Stimulated activated CD4-positive, alpha-beta T cell treated with anti-CD3 and anti-CD28 coated beads, Interleukin-15, amount 100 ng/mL, for 24 hours (primary cell): Measurements from ENCODE around the gene ZNF226.
A peak's percentile ranks its signal among the peaks of the same experiment; 100 is the strongest.
"Not testable (repeated sequence)": the region's sequence is repeated elsewhere in the genome, so short reads cannot be mapped to it uniquely, and the experiment has no call there.

ENCODE experiments used
- DNase-seq: peaks from one replicate; pipeline ENCODE4 v3.0.0-alpha.2; 2020

The ZNF226 gene

DNA sequence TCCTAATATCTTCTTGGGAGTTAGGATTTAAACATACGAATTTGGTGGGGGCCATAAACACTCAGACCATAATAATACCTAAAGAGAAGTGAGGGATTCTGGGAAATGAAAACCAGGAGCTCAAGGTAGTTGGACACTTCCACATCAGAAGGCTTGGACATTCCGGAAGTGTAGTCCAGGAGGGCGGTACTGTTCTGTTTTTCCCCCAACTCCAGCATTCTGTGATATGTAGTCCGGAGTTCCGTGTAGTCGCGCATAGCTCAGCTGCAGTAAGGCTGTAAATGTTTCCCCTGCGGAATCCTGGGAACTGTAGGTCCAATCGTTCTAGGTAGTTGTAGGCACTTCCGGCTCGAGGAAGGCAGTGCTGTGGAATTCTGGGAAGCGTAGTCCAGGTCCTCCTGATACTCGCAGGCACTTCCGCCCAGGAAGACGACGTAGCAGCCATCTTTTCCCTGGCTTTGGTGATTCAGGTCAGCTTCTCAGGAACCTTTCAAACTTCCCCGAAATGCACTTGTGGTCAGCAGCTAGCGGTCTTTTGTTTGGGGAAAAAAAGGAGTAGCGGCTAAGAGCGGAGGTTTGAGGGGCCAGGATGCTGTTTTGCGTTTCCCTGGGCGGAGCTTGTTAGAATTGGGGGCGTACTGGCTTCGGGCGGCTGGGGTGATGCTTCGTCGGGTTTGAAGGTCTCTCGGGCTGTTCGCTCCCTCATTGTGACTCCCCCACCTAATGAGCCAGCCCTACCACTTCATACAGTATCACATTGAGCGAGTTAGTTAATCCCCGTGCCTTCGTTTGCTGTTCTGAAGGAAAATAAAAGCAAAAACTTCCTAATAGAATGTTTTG lies at the start of gene ZNF226:
ZNF226 (plus strand) TSS at position 428 of the 840 bp plus-strand sequence. CDS start 4,981 bp downstream, outside the sequence.
- DNase-seq, result peak; percentile 84

DNA sequence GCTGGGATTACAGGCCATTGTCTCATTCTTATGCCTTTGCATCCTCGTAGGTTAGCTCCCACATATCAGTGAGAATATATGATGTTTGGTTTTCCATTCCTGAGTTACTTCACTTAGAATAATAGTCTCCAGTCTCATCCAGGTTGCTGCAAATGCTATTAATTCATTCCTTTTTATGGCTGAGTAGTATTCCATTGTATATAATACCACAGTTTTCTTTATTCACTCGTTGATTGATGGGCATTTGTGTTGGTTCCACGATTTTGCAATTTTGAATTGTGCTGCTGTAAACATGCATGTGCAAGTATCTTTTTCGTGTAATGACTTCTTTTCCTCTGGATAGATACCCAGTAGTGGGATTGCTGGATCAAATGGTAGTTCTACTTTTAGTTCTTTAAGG lies 43.7 kb upstream of the ZNF226 start:
- DNase-seq, result not testable (repeated sequence)

GRCh38 chr19:44131955-44132354 lies 32.9 kb upstream of the ZNF226 start:
- DNase-seq, result no peak

GRCh38 chr19:44141191-44142058 lies 23.5 kb upstream of the ZNF226 start, which contains the start of gene ZNF234:
Gene ZNF234 (plus strand): TSS chr19:44141554. CDS start chr19:44144633, 3,079 bp downstream.
- peak; percentile 81 for DNase-seq

DNA sequence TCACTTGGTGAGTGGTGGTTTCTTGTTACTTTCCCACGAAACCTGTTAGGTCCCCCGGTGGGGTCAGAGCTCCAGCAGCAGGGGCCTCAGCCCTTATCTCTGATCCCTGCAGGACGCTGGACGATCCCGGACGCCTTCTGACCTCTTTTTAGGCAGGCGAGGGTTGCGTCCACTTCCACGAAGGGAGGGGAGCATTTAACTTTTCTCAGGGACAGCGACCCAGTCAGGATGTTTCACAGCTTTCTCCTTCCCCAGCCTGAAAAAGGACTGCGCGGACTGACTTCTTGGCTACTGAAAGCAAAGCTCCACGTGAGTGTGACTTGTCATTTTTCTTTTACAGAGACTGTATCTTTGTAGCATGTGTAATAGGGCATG lies 22.9 kb upstream of the ZNF226 start:
- DNase-seq, result no peak

- DNase-seq, result no peak
Measured at GRCh38 chr19:44149776-44150175, 15.1 kb upstream of the ZNF226 start.

- no peak for DNase-seq
Measured at GRCh38 chr19:44151491-44151890, 13.4 kb upstream of the ZNF226 start.

GRCh38 chr19:44156475-44156874 lies 8.4 kb upstream of the ZNF226 start:
- no peak for DNase-seq

- no peak for DNase-seq
Measured at GRCh38 chr19:44163789-44164188, 1.1 kb upstream of the ZNF226 start.

DNA sequence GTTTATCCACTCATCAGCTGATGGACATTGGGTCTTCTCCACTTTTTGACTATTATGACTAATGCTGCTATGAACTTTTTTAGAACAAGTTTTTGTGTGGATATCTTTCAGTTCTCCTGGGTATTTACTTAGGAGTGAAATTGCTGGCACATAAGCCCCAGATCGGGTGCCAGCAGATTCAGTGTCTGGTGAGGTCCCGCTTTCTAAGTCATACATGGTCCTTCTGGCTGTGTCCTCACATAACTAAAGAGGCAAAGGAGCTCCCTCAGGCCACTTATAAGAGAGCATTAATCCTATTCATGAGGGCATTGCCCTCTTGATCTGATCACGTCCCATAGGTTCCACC lies 600 bp upstream of the ZNF226 start:
- DNase-seq, result no peak

DNA sequence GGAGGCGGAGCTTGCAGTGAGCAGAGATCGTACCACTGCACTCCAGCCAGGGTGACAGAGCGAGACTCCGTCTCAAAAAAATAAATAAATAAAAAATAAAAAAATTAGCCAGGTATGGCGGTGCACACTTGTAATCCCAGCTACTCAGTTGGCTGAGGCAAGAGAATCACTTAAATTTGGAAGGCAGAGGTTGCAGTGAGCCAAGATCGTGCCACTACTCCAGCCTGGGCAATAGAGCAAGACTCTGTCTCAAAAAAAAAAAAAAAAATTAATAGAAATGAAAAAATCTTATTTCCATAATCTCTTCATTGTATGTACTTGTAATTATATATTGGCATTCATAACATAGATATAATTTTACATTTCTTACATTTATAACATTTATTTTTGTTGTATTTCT lies 5.8 kb downstream of the ZNF226 start:
- not testable (repeated sequence) for DNase-seq

DNA sequence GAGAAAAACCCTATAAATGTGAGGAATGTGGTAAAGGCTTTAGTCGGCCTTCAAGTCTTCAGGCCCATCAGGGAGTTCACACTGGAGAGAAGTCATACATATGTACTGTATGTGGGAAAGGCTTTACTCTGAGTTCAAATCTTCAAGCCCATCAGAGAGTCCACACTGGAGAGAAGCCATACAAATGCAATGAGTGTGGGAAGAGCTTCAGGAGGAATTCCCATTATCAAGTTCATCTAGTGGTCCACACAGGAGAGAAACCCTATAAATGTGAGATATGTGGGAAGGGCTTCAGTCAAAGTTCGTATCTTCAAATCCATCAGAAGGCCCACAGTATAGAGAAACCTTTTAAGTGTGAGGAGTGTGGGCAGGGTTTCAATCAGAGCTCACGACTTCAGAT lies 11.7 kb downstream of the ZNF226 start:
- DNase-seq, result no peak

DNA sequence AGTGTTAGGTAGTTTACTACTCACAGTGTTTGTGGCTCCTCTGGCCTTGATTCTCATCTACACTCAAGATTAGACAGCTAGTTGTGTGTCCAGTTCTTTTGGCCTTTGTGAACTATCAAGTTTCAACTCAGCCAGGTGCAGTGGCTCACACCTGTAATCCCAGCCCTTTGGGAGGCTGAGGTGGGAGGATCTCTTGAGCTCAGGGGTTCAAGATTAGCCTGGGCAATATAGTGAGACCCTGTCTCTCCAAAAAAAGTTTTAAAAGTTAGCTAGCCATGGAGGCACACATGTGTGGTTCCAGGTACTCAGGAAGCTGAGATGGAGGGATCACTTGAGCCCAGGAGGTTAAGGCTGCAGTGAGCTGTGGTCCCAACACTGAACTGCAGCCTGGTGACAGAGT lies 16.1 kb downstream of the ZNF226 start:
- no peak for DNase-seq

DNA sequence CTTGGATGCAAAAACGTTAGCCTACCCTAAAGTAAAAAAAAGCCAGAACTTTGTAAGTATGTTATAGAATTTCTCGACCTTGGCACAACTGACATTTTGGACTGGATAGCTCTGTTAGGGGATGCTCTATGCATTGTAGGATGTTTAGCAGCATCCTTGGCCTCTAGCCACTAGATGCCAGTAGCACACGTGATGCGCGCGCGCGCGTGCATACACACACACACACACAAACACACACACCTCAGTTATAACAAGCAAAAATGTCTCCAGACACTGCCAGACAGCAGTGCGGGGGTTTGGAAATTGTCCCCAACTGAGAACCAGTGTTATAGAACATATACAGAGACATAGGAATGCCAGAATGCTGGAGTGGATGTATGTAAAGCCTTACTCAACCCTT lies 17.2 kb downstream of the ZNF226 start:
- DNase-seq, result no peak

- no peak for DNase-seq
Measured at GRCh38 chr19:44190020-44190419, 25.1 kb downstream of the ZNF226 start.

GRCh38 chr19:44192127-44192526 lies 27.2 kb downstream of the ZNF226 start:
- DNase-seq, result no peak

DNA sequence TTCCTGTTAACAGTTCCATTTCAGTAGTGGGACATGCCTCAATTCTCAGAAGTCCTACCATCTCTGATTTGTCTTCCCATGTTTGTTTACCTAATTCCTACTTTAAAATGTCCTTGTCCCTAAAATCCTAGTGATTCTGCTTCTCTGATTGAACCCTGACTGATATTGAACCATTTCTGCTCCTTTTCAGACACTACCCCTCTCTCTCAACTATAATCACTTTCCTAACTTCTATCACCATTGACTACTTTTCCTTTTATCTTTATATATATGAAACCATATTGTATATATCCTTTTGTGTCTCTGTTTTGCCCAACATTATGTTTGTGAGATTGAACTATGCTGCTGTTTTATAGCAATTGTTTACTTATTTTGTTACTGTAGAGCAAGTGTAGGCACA lies 31.9 kb downstream of the ZNF226 start:
- DNase-seq, result no peak

GRCh38 chr19:44202470-44202869 lies 37.6 kb downstream of the ZNF226 start:
- DNase-seq, result no peak

DNA sequence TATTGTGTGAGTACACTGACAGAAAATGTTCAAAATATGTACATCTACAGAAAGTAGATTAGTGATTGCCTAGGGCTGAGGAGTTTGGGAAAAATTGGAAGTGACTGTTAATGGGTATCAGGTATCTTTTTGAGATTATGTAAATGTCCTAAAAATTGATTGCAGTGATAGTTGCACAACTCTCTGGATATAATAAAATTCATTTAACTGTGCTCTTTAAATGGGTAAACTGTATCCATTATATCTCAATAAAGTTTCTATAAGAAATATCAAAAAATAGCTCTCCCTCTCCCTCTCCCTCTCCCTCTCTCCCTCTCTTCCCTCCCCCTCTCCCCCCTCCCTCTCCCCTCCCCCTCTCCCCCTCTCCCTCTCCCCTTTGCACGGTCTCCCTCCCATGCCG lies 38.1 kb downstream of the ZNF226 start:
- no peak for DNase-seq

DNA sequence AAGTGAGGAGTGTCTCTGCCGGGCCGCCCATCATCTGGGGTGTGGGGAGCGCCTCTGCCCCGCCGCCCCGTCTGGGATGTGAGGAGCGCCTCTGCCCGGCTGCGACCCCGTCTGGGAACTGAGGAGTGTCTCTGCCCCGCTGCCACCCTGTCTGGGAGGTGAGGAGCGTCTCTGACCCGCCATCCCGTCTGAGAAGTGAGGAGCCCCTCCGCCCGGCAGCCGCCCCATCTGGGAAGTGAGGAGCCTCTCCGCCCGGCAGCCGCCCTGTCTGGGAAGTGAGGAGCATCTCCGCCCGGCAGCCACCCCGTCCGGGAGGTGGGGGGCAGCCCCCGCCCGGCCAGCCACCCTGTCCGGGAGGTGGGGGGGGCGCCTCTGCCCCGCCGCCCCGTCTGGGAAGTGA lies 39.0 kb downstream of the ZNF226 start:
- not testable (repeated sequence) for DNase-seq

- no peak for DNase-seq
Measured at GRCh38 chr19:44204772-44205171, 39.9 kb downstream of the ZNF226 start.

GRCh38 chr19:44207126-44207803 lies 42.4 kb downstream of the ZNF226 start:
- peak; percentile 86 for DNase-seq

GRCh38 chr19:44212250-44212865 lies 47.5 kb downstream of the ZNF226 start, which contains the start of gene ZNF227:
Gene ZNF227 (plus strand): TSS chr19:44212532. CDS start chr19:44217793, 5,261 bp downstream.
- DNase-seq, result peak; percentile 86
